Ureter (tissue), 1 donor: ENCODE data around the gene HNRNPL. TPM values are rescaled to one million over a fixed set of nuclear protein-coding genes. Genes with fewer than 3 reads are reported as not detected.
"Not testable (repeated sequence)": the region's sequence is repeated elsewhere in the genome, so short reads cannot be mapped to it uniquely, and the experiment has no call there.

ENCODE experiments used
- DNase-seq: peaks from one replicate; pipeline ENCODE4 v3.0.0-alpha.2; 2020; ENCODE audit warnings: low spot score
- total RNA-seq: library from RNA; stranded (reverse); gene quantifications from one replicate; pipeline ENCODE4 v1.2.4, GENCODE V29; 2023
- donor health status: DM: yes; HTN: yes; CAD: no.

Gene HNRNPL
- total RNA-seq, 1 donor from 2014 or later = 295 TPM

DNA sequence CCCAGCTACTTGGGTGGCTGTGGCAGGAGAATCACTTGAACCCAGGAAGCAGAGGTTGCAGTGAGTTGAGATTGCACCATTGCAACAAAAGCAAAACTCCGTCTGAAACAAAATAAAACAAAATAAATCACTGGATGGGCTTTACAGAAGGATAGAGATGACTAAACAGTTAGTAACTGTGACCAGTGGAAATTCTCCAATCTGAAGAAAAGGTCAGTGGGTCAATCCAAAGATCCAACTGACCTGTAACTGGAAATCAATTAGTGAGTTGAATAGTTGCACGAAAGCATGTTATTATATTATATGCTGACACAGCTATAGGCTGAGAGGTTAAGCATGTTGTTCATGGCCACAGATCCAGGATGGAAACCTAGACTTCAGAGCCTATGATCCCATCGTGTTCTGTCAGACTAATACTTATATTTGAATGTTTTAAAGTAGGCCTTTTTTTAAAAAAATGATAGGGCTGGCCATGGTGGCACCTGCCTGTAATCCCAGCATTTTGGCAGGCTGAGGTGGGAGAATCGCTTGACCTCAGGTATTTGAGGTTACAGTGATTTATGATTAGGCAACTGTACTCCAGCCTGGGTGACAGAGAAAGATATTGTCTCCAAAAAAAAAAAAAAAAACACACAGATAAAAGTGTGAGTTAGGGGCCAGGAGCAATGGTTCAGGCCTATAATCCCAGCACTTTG is 19.6 kb downstream of the HNRNPL start:
- DNase-seq = no peak

DNA sequence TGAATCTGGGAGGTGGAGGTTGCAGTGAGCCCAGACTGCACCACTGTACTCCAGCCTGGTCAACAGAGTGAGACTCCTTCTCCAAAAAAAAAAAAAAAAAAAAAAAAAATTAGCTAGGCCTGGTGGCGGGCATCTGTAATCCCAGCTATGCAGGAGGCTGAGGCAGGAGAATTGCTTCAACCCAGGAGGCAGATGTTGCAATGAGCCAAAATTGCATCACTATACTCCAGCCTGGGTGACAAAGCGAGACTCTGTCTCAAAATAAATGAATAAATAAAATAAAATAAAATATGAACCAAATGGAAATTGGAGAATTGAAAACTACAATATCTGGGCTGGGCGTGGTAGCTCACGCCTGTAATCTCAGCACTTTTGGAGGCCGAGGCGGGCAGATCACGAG is 20.6 kb downstream of the HNRNPL start:
- DNase-seq = not testable (repeated sequence)

GRCh38 chr19:38826856-38827551 is 22.8 kb downstream of the HNRNPL start:
- no peak for DNase-seq

DNA sequence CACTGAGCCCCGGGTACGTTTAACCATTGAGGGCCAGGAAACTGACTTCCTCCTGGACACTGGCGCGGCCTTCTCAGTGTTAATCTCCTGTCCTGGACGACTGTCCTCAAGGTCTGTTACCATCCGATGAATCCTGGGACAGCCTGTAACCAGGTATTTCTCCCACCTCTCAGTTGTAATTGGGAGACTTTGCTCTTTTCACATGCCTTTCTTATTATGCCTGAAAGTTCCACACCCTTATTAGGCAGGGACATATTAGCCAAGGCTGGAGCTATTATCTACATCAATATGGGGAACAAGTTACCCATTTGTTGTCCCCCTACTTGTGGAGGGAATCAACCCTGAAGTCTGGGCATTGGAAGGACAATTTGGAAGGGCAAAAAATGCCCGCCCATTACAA is 23.9 kb downstream of the HNRNPL start:
- not testable (repeated sequence) for DNase-seq

- not testable (repeated sequence) for DNase-seq
Observed at GRCh38 chr19:38821230-38821825, 28.5 kb downstream of the HNRNPL start.

DNA sequence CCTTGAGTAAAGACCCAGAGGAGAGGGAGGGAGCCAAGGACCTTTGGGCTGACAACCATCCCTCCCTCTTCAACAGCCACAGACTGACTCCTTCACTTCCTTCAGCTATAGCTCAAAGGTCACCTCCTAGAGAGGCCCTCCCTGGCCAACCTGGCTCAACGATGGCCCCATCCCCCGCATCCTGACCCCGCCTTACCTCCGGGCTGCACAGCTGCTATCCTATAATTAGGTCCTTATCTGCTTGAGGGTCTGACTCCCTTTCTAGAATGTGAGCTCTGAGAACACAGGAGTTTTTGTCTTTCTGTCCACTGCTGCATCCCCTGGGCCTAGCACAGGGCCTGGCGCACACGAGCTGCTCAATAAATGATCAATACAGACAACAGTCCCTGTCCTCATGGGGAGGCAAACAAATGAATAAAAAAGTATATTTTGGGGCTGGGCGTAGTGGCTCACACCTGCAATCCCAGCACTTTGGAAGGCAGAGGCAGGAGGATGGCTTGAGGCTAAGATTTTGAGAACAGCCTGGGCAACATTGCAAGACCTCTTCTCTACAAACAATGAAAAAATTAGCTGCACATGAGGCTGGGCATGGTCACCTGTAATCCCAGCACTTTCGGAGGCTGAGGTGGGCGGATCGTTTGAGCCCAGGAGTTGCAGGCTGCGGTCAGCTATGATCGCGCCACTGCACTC is 30.4 kb downstream of the HNRNPL start:
- no peak for DNase-seq

DNA sequence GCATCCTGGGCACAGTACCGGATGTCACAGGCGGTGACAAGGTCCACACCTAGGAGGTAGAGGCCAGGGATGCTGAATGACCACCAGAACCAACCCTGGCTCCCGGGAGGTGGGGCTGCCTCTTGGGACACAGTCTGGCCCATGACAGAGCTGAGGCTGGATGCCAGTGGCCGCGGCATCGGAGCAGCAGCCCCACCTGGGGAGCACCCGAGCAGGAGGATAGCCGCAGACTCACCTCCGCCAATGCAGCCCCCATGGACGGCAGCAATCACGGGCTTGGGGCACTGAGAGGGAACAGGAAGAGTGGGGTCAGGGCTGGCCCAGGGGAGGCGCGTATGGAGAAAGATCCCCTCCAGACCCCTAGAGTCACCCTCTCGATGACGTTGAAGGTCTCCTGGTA is 32.7 kb downstream of the HNRNPL start:
- DNase-seq = no peak

DNA sequence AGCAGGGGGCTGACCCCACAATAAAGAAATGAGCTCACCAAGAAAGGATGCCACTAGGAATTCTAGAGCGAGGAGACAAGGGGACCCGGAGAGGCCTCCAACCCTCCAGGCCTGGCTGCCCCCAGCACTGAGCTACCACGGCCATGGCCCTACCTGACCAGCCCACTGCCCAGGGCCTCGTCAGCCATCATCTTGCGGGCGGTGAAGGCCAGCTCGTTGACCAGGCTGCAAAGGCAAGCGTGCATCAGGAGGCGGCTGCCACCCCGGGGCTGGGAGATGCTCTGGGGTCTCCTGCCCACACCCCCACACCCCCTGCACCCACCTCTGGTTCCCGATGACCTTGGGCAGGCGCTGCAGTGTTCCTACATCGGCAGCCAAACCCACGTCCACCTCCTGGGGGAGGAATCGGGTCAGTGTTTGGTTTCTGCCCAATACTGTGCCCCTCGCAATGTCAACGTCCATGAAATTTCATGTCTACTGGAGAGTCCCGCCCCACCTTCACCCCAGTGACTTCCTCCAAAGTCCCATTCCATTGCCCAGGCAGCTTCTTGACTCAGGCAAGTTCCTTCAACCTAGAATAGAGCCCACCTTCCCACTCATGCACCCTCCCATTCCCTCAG is 33.5 kb downstream of the HNRNPL start:
- no peak for DNase-seq

- DNase-seq = no peak
Observed at GRCh38 chr19:38815059-38816001, 34.5 kb downstream of the HNRNPL start.

DNA sequence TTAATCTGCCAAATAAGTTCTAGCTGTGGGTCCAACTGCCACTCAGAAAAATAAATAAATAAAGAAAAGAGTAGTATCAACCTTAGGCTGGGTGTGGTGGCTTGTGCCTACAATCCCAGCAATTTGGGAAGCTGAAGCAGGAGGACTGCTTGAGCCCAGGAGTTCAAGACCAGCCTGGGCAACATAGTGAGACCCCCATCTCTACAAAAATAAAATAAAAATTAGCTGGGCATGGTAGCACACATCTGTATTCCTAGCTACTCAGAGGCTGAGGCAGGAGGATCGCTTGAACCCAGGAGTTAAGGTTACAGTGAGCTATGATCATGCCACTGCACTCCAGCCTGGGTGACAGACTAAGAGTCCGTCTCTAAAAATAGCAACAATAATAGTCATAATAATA is 35.9 kb downstream of the HNRNPL start:
- not testable (repeated sequence) for DNase-seq

GRCh38 chr19:38813323-38813722 is 36.5 kb downstream of the HNRNPL start:
- DNase-seq = no peak

GRCh38 chr19:38812841-38813320 is 36.9 kb downstream of the HNRNPL start, which contains the start of gene LGALS4:
Gene LGALS4, minus strand, starts transcription at chr19:38812945. Its CDS starts 59 bp downstream, at chr19:38812886.
- DNase-seq = no peak

GRCh38 chr19:38812009-38812840 is 37.6 kb downstream of the HNRNPL start:
- DNase-seq = no peak

DNA sequence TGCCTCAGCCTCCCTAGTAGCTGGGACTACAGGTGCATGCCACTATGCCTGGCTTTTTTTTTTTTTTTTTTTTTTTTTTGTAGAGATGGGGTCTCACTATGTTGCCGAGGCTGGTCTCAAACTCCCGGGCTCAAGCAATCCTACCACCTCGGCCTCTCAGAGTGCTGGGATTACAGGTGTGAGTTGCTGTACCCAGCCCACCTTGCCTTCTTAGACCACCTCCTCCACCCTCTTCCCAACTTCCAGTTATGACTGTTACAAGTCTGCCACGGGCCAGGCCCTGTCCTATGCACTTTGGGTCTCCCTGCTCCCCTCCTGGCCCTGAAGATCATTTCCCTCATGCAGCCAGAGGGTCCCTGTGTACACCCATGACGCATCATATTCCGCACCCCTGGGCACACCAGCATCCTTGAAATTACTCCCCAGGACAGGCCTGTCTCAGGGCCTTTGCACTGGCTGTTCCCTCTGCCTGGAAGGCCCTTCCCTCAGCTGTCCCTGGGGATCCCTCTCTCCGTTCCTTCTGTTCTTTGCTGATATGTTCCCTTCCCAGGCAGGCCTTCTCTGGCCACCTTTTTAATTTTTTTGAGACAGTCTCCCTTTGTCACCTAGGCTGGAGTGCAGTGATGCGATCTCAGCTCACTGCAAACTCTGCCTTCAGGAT is 40.1 kb downstream of the HNRNPL start:
- DNase-seq = no peak

- no peak for DNase-seq
Observed at GRCh38 chr19:38808741-38809140, 41.0 kb downstream of the HNRNPL start.

- not testable (repeated sequence) for DNase-seq
Observed at GRCh38 chr19:38807374-38808098, 42.2 kb downstream of the HNRNPL start.

DNA sequence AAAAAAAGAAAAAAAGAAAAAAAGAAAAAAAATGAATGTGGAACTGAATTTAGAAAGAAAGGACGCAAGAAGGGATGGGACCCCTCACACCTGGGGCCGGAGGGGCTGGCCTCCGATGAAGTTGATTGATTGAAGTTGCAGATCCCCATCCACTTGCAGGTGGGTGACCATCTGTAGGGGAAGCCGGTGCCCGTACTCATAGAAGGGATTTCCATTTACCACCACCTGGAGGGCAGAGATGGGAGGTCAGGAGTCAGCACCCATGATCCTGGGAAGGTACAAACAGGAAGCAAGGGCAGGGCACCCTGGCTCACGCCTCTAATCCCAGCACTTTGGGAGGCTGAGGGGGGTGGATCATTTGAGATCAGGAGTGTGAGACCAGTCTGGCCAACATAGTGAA is 43.4 kb downstream of the HNRNPL start:
- no peak for DNase-seq

DNA sequence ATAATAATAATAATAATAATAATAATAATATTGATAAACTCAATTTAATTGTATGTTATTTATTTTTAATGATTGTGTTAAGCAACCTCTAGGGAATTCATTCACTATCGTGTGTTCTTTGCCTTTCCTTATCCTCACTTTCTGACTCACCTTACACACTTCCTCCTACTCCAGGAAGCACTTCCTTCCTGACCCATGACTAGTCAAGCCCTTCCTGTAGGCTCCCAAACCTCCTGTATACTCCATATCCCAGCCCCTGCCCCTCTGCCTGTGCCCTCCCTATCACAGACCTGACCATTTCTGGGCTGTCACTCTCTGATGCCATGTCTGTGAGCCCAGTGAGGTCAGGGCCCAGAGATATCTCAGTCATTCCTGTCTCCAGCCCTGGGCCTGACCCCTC is 44.6 kb downstream of the HNRNPL start:
- DNase-seq = no peak
